Pulmonary artery endothelial cell (primary cell): ENCODE results near the gene PCCB. TPM values are rescaled to one million over a fixed set of nuclear protein-coding genes. Genes with fewer than 3 reads are reported as not detected.
"Not testable (repeated sequence)": the region's sequence is repeated elsewhere in the genome, so short reads cannot be mapped to it uniquely, and the experiment has no call there.

ENCODE experiments used
- DNase-seq: peaks from one replicate; pipeline ENCODE4 v3.0.0-alpha.2; 2011; ENCODE audit warnings: low read depth, low spot score
- total RNA-seq: library from RNA; depleted of rRNA; stranded (reverse); fragments of >200 nt; gene quantifications from 2 replicates; pipeline ENCODE4 v1.2.3, GENCODE V29; 2014

PCCB gene
- total RNA-seq, 1 donor from 2014 or later, result 75.8 TPM

DNA sequence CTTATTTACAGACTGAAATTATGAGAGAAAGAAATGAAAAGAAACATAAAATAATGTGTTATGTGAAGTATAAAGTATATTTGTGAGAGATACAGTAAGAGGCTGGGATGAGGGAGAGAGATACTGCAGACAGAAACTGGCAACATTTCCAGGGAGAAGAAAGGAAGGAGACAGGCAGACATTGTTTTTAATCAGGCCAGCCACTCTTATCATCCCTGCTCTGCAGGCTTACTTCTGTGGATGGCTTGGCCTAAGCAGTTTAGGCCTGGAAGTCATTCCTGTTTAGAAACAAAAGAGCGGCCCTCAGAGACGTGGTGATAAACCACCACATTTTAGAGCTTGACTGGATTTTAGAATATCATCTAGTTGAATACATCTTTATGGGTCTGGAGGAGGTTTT lies 12.4 kb downstream of the PCCB start:
- DNase-seq, result no peak

DNA sequence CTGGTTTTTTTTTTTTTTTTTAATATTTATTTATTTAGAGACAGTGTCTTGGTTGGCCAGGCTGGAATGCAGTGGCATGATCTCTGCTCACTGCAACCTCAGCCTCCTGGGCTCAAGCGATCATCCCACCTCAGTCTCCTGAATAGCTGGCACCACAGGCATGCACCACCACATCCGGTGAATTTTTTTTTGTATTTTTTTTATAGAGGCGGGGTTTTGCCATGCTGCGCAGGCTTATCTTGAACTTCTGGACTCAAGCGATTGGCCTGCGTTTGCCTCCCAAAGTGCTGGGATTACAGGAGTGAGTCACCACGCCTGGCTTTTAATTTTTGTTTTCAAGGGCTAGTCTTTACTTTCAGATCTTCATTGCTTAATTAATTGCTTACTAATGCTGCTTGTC lies 13.1 kb downstream of the PCCB start:
- no peak for DNase-seq

DNA sequence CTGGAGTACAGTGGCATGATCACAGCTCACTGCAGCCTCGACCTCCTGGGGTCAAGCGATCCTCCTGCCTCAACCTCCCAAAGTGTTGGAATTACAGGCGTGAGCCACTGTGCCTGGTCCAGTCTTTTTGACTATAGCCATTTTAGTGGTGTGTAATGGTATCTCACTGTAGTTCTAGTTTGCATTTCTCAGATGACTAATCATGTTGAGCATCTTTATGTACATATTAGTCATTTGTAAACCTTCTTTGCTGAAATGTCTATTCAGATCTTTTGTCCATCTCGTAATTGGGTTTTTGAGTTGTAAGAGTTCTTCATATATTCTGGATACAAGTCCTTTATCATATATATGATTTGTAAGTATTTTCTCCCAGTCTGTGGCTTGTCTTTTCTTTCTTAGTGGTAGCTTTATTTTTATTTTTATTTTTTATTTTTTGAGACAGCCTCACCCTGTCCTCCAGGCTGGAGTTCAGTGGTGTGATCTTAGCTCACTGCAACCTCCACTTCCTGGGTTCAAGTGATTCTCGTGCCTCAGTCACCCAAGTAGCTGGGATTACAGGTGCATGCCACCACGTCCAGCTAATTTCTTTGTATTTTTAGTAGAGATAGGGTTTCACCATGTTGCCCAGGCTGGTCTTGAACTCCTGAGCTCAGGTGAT lies 16.5 kb downstream of the PCCB start:
- DNase-seq, result not testable (repeated sequence)

DNA sequence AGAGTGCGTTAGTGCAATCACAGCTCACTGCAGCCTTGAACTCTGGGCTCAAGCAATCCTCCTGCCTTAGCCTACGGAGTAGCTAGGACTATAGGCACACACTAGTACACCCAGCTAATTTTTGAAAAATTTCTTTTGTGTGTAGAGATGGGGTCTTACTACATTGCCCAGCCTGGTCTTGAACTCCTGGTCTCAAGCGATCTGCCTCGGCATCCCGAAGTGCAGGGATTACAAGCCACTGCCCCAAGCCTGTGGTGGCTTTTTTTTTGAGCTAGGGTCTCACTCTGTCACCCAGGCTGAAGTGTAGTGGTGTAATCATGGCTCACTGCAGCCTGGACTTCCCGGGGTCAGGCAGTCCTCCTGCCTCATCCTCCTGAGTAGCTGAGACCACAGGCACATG lies 17.1 kb downstream of the PCCB start:
- DNase-seq, result no peak

DNA sequence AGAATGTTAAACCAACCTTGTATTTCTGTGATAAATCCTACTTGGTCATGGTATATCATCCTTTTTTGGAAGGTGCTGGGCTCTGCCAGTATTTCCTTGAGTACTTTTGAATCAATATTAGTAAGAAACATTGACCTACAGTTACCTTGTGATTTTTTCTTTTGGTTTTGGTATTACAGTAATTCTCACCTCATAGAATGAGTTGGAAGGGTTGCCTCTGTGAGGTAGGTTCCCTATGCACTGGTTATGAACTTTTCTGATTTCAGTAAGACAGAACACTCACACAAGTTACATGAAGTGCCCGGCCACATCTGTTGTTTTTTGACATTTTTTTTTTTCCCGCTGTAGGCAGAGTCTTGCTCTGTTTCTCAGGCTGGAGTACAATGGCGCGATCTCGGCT lies 20.0 kb downstream of the PCCB start:
- DNase-seq, result no peak

DNA sequence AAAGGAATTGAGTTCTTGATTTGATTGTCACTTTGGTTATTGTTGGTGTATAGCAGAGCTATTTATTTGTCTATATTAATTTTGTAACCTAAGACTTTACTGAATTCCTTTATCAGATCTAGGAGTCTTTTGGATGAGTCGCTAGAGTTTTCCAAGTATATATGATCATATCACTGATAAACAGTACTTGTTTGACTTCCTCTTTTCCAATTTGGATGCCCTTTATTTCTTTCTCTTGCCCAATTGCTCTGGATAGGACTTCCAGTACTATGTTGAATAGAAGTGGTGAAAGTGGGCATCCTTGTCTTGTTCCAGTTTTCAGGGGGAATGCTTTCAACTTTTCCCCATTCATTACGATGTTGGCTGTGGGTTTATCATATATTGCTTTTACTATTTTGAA lies 21.5 kb downstream of the PCCB start:
- not testable (repeated sequence) for DNase-seq

DNA sequence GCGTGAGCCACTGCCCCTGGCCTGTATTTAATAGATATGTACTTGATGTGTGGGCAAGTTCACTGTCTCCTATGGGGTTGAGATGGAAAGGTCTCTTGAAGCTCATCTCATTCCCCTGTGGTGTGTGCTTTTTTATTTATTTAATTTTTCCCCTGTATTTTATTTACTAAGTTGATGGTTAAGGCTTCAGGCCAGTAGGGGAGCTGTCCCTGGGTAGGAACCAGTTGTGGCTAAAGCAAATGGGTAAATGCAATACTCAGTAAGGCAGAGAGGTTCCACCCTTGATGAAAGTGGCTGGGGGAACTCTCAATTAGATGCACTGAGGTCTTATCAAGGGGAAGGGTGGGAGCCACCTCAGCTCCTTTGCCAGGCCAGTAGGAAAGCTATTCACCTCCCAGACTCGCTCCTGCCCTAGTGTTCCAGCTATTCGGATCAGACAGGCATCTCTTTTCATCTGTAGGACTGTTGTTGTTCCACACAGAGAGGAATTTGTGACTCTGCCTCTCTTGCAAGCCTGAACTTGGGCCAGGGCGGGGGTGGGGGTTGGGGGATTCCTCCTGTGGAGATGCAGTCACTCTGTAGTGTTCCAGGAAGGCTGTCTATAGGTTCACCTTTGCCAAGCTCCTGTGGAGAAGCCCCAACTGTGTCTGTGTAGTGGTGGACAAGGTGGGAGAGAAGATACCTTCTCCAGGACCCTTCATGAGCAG lies 26.1 kb downstream of the PCCB start:
- no peak for DNase-seq

DNA sequence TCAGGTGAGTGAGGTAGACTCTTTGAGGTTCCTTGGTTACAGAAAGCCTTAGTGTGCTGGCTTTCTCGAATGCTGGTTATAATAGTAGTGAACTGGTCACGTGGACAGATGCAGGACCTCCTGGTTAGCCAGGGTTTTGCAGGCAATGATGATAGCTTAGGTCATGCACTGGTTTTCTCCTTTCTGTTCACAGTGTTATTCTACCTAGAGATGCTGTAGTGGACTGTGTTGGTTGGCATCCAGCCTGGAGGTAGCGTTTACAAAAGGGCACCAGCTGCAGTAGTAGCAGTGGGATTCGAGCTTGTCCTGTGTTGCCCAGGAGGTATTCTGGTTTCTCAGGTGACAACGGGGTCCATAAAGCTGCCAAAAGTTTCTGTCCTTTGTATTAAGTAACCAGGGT lies 27.0 kb downstream of the PCCB start:
- no peak for DNase-seq

DNA sequence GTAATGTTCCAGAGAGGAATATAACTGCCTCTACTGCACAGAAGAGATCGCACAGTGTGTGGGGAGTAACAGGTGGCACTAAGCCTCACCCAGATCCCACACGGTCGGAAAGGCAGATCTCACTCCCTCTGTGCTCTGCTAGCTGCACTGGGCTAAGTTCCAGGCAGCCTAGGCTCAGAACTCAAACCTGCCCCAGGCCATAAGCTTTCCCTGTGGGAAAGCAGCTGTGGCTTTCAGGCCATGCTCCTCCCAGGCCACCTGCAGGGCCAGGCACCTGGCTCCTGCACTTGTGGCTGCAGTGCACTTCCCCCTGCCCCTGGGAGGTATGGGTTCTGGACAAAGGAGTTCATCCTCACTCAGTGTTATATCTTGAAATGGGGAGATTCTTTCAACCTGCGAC lies 27.5 kb downstream of the PCCB start:
- no peak for DNase-seq

DNA sequence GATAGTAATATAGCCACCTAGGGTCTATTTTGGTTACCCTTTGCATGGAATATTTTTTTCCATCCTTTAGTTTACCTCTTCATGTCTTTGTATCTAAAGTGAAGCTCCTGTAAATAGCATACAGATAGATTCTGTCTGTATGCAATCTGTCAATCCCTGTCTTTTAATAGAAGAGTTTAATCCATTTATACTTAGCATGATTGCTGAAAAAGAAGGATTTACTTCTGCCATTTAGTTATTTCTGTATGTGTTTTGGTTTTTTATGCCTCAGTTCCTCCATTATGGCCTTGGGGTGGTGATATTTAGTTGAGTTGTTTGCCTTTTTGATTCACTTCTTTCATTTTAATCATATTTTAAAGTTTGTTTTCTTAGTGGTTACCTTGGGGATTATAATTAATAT lies 29.0 kb downstream of the PCCB start:
- no peak for DNase-seq

DNA sequence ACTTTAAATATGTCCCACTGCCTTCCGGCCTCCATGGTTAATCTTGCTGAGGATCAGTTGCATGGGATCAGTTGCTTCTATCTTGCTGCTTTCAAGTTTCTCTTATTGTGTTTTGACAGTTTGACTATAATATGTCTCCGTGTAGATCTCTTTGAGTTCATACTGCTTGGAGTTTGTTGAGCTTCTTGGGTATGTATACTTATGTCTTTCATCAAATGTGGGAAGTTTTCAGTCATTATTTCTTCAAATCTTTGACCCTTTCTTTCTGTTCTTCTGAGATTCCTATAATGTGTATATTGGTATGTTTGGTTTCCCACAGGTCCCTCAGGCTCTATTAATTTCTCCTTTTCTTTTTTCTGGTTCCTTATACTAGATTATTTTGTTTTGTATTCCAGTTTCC lies 30.8 kb downstream of the PCCB start:
- DNase-seq, result no peak

DNA sequence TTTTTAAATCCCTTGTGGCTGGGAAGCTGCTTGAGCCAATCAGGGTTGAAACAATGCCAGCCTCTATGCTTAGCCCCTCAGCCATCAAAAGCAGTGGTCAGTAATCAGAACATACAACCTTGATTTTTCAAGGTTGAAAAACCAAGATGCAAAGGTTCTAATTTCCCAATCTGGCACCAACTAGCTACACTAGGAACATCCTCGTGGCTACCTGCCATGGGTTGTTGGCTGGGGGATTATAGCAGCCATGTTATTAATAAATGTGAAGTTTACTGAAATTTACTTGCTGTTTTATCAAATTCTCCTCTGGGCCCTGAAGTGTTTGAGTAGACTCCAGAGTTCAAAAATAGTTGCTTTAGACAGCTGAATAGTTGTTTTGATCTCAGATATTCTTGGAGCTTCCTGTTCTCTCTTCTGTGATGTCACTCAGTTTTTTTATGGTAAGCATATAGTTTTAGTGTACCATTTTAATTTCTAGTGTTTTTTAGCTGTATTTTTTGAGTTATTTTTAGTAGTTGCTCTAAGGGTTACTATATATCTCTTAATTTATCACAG lies 31.9 kb downstream of the PCCB start:
- DNase-seq, result no peak

DNA sequence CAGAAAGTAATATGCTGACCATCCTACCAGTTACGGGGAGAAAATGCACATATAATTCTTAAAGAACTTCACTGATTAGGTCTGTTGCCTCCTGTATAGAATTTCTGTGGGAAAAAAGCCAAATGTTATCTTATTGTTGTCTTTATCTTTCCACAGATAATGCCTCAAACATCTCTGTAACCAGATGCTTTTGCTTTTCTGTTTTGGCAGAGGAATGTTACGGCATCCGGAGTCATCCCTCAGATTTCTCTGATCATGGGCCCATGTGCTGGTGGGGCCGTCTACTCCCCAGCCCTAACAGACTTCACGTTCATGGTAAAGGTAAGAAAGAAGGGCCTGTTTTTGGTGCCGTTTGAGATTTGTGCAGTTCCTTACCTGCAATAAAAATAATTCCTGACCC lies 33.5 kb downstream of the PCCB start:
- no peak for DNase-seq

DNA sequence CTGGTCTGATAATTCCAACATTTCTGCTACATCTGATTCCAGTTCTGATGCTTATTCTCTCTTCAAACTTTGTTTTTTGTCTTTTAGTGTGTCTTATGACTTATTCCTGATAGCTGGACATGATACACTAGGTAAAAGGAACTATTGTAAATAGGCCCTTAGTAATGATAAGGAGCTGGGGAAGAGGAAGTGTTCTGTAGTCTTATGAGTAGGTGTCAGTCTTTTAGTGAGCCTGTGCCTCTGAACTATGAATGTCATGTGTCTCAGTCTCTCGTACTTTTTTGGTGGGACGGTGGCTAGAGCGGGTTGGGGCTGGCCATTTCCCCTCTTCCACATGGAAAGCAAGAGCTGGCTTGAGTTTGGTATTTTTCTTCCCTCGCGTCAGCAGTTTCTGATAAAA lies 41.2 kb downstream of the PCCB start:
- no peak for DNase-seq

DNA sequence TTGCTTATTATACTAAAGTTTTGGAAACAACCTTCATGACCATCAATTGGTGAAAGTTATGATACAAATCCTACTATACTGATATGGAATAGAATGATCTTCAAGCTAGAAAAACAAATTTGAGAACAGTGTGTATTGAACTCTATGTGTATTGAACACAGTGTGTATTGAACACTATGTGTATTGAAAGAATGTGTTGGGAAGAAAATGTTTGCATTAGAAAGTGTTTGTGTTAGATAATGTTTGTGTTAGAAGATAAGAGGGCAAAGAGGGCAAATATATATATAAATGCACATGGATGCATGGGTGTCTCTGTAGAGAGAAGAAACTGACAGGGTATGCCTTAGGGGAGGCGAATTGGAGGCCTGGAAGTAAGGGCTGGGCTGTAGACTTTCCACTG lies 42.4 kb downstream of the PCCB start:
- no peak for DNase-seq

DNA sequence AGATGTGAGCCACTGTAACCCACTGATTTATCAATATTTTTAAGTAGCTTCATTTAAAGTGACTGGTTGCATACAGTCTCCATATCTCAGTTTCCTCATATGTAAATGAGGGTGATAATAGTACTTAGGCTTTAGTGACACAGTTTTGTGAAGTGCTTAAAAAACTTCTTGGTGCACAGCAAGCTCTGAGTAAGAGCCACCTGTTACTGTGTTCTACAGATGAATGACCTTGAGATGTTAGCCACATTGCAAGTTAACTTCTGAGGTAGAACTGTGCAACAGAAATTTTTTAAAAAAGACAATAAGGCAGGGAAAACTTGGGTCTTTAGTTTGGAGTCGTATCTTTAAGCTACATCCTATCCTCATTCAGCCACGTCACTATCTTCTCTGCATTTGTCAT lies 43.1 kb downstream of the PCCB start:
- no peak for DNase-seq

DNA sequence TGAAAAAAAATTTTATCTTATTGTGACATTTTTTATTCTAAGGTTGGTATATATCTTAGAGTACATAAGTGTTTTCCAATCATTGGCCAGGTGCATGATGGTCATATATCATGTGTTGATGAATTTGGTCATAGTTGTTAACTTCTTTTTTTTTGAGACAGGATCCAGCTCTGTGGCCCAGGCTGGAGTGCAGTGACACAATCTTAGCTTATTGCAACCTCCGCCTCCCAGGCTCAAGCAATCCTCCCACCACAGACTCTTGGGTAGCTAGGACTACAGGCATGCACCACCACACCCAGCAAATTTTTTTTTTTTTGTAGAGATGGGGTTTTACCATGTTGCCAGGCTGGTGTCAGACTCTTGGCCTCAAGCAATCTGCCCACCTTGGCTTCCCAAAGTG lies 44.0 kb downstream of the PCCB start:
- DNase-seq, result no peak

DNA sequence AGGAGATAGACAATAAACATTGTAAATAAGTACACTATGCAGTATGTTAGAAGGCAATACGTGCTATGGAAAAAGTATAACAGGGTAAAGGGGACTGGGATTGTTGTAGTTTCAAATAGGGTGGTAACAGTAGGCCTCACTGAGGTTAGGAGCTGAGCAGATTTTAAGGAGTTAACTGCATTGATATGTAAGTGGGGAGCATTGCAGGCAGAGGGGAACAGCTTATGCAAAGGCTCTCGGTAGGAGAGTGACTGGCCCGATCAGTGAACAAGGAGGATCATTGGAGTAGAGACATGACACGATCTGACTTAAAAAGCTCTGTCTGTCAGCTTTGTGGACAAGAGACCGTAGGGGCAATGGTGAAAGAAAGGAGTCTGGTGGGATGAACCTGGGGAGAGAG lies 46.8 kb downstream of the PCCB start:
- DNase-seq, result no peak

DNA sequence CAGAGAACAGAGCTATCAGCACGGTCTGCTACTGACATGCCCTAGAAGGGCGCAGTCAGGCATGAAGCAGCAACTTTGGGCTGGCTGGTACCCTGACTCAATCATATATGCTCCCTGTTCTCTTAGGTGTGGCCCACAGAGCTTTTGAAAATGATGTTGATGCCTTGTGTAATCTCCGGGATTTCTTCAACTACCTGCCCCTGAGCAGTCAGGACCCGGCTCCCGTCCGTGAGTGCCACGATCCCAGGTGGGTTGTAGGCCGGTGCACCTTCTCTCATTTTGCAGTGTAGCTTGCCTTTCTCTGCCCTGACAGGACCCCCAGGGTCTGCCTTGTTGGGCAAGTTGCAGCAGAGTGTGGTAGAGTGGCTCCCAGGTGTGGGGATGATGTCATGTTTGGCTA lies 47.7 kb downstream of the PCCB start:
- no peak for DNase-seq

DNA sequence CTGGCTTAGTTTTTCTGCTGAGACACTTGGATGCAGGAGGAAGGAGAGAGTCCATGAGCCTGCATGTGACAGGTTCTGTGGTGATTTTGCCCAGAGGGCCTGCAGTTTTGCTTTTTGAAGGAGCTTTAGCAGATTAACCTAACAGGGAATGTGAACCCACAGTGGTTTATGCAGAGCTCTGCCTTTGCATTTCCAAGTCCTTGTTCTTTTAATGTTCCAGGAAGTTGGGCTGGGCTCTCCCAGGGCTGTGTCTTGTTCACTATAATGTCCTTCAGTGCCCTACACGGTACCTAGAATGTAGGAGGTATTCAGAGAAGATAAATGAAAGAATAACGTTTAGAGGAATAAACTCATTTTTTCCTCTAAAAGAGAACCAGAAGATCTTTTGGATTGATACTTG lies 50.3 kb downstream of the PCCB start:
- no peak for DNase-seq

DNA sequence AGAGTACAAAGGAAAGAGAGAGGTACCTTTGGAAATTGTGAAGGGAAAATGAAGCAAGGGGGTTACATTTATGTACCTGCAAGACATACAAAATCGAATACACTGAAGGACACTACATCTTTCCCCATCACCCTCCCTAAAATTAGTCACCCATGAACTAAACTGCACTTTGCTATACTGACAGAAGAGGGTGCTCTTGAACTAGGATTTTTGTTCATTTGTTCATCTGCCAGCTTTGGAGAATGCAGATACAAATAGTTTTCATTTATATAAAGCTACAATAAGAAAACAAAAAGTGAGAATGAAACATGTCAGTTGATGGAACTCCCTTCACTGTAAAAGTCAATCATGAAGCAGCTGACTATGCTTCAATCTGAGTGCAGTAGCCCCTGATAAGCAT lies 55.7 kb downstream of the PCCB start:
- DNase-seq, result no peak

DNA sequence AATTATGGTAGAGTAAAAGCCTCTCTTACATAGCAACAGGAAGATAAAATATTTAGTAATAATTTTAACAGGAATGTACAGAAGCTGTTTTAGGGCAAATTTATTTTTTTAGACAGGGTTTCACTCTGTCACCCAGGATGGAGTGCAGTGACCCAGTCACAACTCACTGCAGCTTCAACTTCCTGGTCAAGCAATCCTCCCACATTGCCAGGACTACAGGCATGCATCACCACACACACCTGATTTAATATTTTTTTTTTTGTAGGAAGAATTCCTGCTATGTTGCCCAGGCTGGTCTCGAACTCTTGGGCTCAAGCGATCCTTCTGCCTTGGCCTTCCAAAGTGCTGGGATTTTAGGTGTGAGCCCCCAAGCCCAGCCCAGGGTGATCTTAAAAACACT lies 61.1 kb downstream of the PCCB start:
- DNase-seq, result no peak

DNA sequence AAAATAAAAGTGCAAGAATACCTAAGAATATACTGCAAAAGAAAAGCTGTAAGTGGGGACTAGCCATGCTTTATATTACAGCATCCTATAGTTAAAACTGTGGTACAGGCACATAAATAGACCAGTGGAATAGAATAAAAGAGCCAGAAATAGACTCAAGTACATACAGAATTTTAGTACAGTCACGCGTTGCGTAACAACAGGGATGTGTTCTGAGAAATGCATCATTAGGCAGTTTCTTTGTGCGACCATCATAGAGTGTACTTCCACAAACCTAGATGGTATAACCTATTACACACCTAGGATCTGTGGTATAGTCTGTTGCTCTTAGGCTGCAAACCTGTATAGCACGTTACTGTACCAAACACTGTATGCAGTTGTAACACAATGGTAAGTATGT lies 61.8 kb downstream of the PCCB start:
- DNase-seq, result no peak
